ENCODE results near the gene CNOT10.
A peak's percentile ranks its signal among the peaks of the same experiment; 100 is the strongest.
"Not testable (repeated sequence)": the region's sequence is repeated elsewhere in the genome, so short reads cannot be mapped to it uniquely, and the experiment has no call there.

Gene CNOT10, protein sequence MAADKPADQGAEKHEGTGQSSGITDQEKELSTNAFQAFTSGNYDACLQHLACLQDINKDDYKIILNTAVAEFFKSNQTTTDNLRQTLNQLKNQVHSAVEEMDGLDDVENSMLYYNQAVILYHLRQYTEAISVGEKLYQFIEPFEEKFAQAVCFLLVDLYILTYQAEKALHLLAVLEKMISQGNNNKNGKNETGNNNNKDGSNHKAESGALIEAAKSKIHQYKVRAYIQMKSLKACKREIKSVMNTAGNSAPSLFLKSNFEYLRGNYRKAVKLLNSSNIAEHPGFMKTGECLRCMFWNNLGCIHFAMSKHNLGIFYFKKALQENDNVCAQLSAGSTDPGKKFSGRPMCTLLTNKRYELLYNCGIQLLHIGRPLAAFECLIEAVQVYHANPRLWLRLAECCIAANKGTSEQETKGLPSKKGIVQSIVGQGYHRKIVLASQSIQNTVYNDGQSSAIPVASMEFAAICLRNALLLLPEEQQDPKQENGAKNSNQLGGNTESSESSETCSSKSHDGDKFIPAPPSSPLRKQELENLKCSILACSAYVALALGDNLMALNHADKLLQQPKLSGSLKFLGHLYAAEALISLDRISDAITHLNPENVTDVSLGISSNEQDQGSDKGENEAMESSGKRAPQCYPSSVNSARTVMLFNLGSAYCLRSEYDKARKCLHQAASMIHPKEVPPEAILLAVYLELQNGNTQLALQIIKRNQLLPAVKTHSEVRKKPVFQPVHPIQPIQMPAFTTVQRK

GRCh38 chr3:32684800-32685542, at the start of gene CNOT10:
Gene CNOT10, plus strand, starts transcription at chr3:32685188. Its CDS starts 273 bp downstream, at chr3:32685461.
- H3K27ac Mint-ChIP-seq: peak within 1 kb of the TSS; percentile 96 to 97
- H3K27me3 Mint-ChIP-seq: no peaks in the 10 kb centered on the region
- peaks cover 32% of the 10 kb centered on the region for H3K4me1 Mint-ChIP-seq
- peak within 1 kb of the TSS; percentile 95 to 97 for H3K4me3 Mint-ChIP-seq
- peak; percentile 99 for ATAC-seq
- peak; percentile 96 to 98 for DNase-seq
- H3K9me3 Mint-ChIP-seq: no peaks in the 10 kb centered on the region

DNA sequence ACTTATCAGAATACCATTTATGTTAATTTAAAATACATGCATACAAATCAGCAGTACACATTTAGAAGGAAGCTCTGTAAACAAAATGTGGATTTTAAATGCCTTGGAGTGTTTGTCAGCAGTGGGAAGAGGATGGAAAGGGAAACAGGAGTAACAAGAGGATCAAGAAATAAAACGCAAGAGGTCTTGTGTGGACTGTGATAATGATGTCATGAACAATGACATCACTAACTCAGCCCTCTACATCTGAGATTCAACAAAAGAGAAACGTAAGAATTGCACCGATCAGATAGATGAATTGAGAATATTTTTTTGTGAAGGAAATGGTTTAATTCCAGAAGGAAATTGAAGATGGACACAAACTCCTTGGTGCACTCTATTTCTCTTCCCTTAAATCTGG, 44.0 kb upstream of the CNOT10 start:
- H3K9me3 Mint-ChIP-seq: no peaks in the 10 kb centered on the region

DNA sequence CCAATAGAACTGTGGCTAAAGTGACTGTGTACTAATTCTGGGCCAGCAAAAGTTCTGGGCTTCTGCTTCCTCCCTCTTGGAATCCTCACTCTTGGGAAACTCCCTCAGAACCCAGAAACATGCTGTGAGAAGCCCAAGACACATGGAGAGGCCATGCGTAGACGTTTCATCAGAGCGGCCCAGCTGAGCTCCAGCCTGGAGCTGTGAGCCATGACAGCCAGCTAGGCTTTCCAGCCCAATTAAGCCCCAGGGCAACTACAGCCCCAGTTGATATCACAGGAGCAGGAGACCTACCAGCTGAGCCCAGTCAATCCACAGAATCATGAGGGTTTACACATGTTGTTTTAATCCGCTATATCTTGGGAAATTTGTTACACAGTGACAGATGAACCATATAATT, 43.6 kb upstream of the CNOT10 start:
- H3K9me3 Mint-ChIP-seq: no peaks in the 10 kb centered on the region
- H3K4me3 Mint-ChIP-seq: no peak overlapping the region
- DNase-seq (no peak), ATAC-seq (no peak)
- H3K27me3 Mint-ChIP-seq: peaks cover 27% of the 10 kb centered on the region
- no peaks in the 10 kb centered on the region for H3K4me1 Mint-ChIP-seq
- H3K27ac Mint-ChIP-seq: peak overlapping the region in 1 of 2 donors; percentile 81

More for the DNA sequence above, 44.0 kb upstream of the CNOT10 start:
- DNase-seq (no peak), ATAC-seq (no peak)
- H3K27ac Mint-ChIP-seq: no peak overlapping the region
- H3K4me1 Mint-ChIP-seq: no peaks in the 10 kb centered on the region
- peaks cover 27% of the 10 kb centered on the region for H3K27me3 Mint-ChIP-seq
- no peak overlapping the region for H3K4me3 Mint-ChIP-seq

DNA sequence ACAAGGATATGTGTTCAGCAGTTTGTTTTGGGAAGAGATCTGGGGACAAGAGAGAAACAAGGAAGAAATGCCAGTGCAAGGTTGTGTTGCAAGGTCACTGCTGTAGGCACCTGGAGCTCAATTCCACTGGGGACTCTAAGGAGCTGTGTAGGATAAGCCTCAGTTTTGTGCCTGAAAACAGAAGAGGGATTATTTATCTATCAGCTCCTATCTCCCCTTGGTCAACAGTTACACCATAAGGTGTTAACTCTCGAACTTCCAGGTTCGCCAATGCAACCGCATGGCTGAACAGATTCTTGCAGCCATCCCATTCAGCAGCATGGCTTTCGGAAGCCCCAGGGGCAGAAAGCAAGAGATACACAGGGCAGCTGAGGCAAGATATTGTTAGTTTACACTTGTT, 41.6 kb upstream of the CNOT10 start:
- H3K27ac Mint-ChIP-seq: no peak overlapping the region
- H3K27me3 Mint-ChIP-seq: peaks cover 27% of the 10 kb centered on the region
- no peak for DNase-seq
- no peaks in the 10 kb centered on the region for H3K4me1 Mint-ChIP-seq
- no peaks in the 10 kb centered on the region for H3K9me3 Mint-ChIP-seq
- no peak for ATAC-seq
- no peak overlapping the region for H3K4me3 Mint-ChIP-seq

DNA sequence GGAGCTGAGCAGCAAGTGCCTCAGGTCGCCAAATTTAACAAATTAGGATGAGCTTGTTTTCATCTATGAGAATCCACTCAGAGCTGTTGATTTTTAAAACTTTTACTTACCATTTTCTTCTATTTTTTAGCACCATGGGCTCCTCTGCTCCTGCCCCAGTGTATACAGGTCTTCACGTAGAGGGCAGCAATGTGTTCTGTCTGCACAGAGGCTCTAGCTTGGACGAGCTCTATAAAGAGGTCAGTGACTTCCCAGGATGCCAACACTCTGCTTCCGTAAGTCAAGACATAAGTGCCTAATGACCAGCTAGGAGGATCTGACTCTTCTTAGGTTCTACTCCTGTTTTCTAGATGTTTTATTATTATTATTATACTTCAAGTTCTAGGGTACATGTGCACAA, 41.2 kb upstream of the CNOT10 start:
- H3K4me1 Mint-ChIP-seq: no peaks in the 10 kb centered on the region
- no peak for DNase-seq
- H3K27me3 Mint-ChIP-seq: peaks cover 27% of the 10 kb centered on the region
- ATAC-seq: no peak
- H3K9me3 Mint-ChIP-seq: no peaks in the 10 kb centered on the region
- H3K27ac Mint-ChIP-seq: no peak overlapping the region
- H3K4me3 Mint-ChIP-seq: no peak overlapping the region

DNA sequence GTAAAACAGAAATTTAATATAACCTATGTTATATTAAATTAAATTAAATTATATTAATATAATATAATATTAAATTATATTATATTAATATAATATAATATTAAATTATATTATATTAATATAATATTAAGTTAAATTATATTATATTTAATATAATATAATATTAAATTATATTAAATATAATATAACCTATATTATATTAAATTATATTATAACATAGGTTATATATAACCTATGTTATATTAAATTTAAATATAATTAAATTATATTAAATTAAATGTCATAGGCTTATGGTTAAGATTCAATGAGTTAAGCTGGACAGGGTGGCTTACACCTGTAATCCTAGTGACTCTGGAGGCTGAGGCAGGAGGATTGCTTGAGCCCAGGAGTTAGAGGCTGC, 40.6 kb upstream of the CNOT10 start:
- DNase-seq: no peak
- no peak overlapping the region for H3K4me3 Mint-ChIP-seq
- no peak for ATAC-seq
- H3K27me3 Mint-ChIP-seq: peaks cover 27% of the 10 kb centered on the region
- no peaks in the 10 kb centered on the region for H3K4me1 Mint-ChIP-seq
- H3K9me3 Mint-ChIP-seq: no peaks in the 10 kb centered on the region
- H3K27ac Mint-ChIP-seq: no peak overlapping the region

DNA sequence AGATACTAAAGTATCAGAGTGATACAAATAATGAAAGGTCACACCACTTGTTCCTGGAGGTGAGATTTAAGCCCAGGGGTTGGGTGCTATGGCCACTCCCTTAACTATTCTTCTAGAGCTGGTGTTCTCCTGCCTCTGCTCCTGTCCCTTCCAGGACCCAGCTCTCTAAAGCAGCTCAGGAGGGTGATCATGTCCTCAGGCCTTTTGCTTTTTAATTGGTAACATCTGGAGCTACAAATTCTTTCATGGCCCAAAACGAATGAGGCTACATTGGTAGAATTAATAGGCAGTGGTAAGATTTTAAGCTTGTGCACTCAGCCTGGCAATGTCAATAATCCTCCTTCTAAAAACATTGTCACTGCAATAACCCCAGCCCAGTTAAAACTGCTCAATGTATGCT, 38.2 kb upstream of the CNOT10 start:
- no peak for ATAC-seq
- Mint-ChIP-seq H3K4me3 (no peak overlapping the region), H3K4me1 (no peaks in the 10 kb centered on the region)

DNA sequence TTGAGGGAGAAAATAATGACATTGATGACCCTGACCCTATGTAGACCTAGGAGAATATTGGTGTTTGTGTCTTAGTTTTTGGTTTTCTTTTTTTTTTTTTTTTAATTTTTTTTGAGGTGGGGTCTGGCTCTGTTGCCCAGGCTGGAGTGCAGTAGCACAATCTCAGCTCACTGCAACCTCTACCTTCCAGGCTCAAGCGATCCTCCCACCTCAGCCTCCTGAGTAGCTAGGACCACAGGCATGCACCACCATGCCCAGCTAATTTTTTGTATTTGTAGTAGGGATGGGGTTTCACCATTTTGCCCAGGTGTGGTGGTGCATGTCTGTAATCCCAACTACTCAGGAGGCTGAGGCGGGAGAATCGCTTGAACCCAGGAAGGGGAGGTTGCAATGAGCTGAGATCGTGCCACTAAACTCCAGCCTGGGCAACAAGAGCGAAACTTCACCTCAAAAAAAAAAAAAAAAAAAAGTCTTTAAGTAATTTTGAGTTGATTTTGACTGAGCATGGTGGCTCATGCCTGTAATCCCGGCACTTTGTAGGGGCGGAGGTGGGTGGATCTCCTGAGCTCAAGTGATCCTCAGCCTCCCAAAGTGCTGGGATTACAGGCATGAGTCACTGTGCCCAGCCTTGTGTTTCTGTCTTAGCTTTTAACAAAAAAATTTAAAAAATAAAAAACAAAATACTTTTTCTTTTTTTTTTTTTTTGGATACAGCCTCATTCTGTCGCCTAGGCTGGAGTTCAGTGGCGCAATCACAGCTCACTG, 32.5 kb upstream of the CNOT10 start:
- H3K9me3 Mint-ChIP-seq, DNase-seq, H3K27me3 Mint-ChIP-seq, H3K4me3 Mint-ChIP-seq, H3K4me1 Mint-ChIP-seq, H3K27ac Mint-ChIP-seq, ATAC-seq: not testable (repeated sequence)

More for the DNA sequence above, 38.2 kb upstream of the CNOT10 start:
- no peak for DNase-seq
- H3K27ac Mint-ChIP-seq: no peak overlapping the region
- no peaks in the 10 kb centered on the region for H3K9me3 Mint-ChIP-seq
- H3K27me3 Mint-ChIP-seq: peaks cover 8% of the 10 kb centered on the region

DNA sequence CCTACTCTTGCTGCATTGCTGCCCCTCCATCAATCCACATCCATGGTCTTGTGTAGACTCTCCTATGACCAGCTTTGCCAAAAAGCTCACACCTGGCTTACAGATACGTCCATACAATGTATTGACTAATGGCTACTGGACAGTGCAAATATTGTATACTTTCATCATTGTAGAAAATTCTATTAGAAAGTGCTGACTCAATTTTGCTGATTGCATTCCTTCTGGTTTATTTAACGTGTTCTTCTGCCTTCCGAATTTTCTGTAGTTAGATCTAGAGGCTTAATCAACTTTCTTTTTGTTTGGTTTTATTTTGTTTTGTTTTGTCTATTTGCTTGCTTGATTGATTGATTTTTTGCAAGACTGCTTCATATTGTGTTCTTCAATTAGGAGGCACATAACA, 29.8 kb upstream of the CNOT10 start:
- Mint-ChIP-seq H3K4me1 (no peaks in the 10 kb centered on the region), H3K27me3 (peaks cover 9% of the 10 kb centered on the region), H3K27ac (no peak overlapping the region), H3K4me3 (no peak overlapping the region), H3K9me3 (peaks cover 0 to 4% of the 10 kb centered on the region in 2 donors)
- DNase-seq: no peak
- ATAC-seq: no peak

DNA sequence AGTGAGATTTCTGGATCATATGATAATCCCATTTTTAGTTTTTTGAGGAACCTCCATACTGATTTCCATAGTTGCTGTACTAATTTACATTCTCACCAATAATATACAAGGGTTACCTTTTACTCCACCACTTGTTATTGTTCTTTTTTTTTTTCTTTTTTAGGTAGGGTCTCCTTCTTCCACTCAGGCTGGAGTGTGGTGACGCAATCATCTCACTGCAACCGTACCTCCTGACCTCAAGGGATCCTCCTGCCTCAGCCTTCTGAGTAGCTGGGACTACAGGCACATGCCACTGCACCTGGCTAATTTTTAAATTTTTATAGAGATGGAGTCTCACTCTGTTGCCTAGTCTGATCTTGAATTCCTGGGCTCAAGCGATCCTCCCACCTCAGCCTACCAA, 24.4 kb upstream of the CNOT10 start:
- Mint-ChIP-seq H3K27ac (no peak overlapping the region), H3K9me3 (no peaks in the 10 kb centered on the region), H3K4me1 (no peaks in the 10 kb centered on the region), H3K4me3 (no peak overlapping the region), H3K27me3 (peaks cover 9% of the 10 kb centered on the region)
- DNase-seq (no peak), ATAC-seq (no peak)

DNA sequence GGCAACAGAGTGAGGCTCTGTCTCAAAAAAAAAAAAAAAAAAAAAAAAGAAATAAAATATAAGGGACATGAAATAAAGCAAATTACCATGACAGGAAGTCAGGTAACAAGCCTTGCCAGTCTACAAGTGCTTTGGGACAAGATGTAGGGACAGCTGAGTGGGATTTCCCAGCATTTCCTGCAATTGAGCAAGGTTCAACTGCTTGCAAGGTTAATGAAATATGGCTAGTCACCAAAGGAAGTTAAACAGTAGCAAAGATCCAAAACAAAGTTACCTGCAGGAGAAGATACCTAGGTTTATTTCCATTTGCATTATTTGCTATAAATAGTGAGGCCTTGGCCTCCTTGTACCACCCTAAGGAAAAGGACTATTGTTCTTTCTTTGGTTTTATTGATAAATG, 22.3 kb upstream of the CNOT10 start:
- DNase-seq (no peak), ATAC-seq (no peak)
- Mint-ChIP-seq H3K27ac (no peak overlapping the region), H3K9me3 (no peaks in the 10 kb centered on the region), H3K4me1 (no peaks in the 10 kb centered on the region), H3K4me3 (no peak overlapping the region), H3K27me3 (peaks cover 9% of the 10 kb centered on the region)

GRCh38 chr3:32664630-32665075, 20.3 kb upstream of the CNOT10 start:
- DNase-seq, H3K27ac Mint-ChIP-seq, ATAC-seq, H3K4me3 Mint-ChIP-seq, H3K9me3 Mint-ChIP-seq, H3K4me1 Mint-ChIP-seq, H3K27me3 Mint-ChIP-seq: not testable (repeated sequence)

DNA sequence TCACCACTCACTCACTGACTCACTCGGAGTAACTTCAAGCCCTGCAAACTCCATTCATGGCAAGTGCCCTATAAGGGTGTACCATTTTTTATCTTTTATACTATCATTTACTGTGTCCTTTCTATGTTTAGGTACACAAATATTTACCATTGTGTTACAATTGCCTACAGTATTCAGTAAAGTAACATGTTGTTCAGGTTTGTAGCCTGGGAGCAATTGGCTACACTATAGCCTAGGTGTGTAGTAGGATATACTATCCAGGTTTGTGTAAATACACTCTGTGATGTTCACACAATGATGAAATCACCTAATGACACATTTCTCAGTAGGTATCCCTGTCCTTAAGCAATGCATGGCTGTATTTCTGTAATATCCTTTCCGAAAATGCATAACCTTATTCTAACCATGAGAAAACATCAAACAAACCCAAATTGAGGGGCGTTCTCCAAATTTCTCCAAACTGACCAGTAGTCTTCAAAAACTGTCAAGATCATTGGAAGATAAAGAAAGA, 17.9 kb upstream of the CNOT10 start:
- H3K27me3 Mint-ChIP-seq: no peaks in the 10 kb centered on the region
- H3K27ac Mint-ChIP-seq: no peak overlapping the region
- ATAC-seq (no peak), DNase-seq (no peak)
- no peak overlapping the region for H3K4me3 Mint-ChIP-seq
- no peaks in the 10 kb centered on the region for H3K9me3 Mint-ChIP-seq
- no peaks in the 10 kb centered on the region for H3K4me1 Mint-ChIP-seq

- DNase-seq, H3K4me1 Mint-ChIP-seq, H3K27ac Mint-ChIP-seq, ATAC-seq, H3K27me3 Mint-ChIP-seq, H3K4me3 Mint-ChIP-seq, H3K9me3 Mint-ChIP-seq: not testable (repeated sequence)
Observed at GRCh38 chr3:32669226-32669625, 15.8 kb upstream of the CNOT10 start.

DNA sequence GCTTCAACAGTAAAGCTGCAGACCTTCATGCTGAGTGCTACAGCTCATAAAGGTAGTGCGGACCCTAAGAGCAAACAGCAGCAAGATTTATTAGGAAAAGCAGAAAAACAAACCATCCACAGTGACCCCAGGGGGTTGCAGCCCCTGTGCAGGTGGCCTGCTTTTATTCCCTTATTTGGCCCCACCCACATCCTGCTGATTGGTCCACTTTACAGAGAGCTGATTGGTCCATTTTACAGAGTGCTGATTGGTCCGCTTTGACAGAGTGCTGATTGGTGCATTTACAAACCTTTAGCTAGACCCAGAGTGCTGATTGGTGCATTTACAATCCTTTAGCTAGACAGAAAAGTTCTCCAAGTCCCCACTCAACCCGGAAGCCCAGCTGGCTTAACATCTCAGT, 11.3 kb upstream of the CNOT10 start:
- H3K27ac Mint-ChIP-seq, H3K4me1 Mint-ChIP-seq, H3K4me3 Mint-ChIP-seq, H3K27me3 Mint-ChIP-seq, ATAC-seq, DNase-seq, H3K9me3 Mint-ChIP-seq: not testable (repeated sequence)
